Mesendoderm (in vitro differentiated cells): Measurements from ENCODE around the gene NTF3.

Source experiments
- DNase-seq: peaks from one replicate; pipeline ENCODE4 v3.0.0; 2013
- H2AK5ac ChIP-seq: 2 replicates; pipeline ENCODE4 v1.6.1; 2013; ENCODE audit warnings: low read length, inconsistent platforms
- H2BK120ac ChIP-seq: 2 replicates; pipeline ENCODE4 v1.6.1; 2013; ENCODE audit warnings: low read depth, mild to moderate bottlenecking, low read length, moderate library complexity, mixed read lengths
- H2BK15ac ChIP-seq: replicated peaks from 2 replicates; pipeline ENCODE4 v1.6.1; 2013; ENCODE audit warnings: low read depth, mild to moderate bottlenecking, moderate library complexity
- H2BK5ac ChIP-seq: 2 replicates; pipeline ENCODE4 v1.6.1; 2013; ENCODE audit warnings: low read length, inconsistent platforms
- H3K18ac ChIP-seq: 2 replicates; pipeline ENCODE4 v1.6.1; 2013; ENCODE audit warnings: mild to moderate bottlenecking, low read length, mixed read lengths
- H3K23ac ChIP-seq: one replicate; pipeline ENCODE4 v1.6.1; 2013; ENCODE audit warnings: low read length
- H3K27ac ChIP-seq: 2 replicates; pipeline ENCODE4 v1.5.1; 2013; ENCODE audit warnings: low read depth, mild to moderate bottlenecking, inconsistent platforms, low read length, moderate library complexity
- H3K27me3 ChIP-seq: 2 replicates; pipeline ENCODE4 v1.6.1; 2013; ENCODE audit warnings: low read length, control low read depth, mild to moderate bottlenecking, inconsistent platforms; ENCODE audit not compliant: insufficient read depth, poor library complexity
- H3K36me3 ChIP-seq: 2 replicates; pipeline ENCODE4 v1.6.1; 2013; ENCODE audit warnings: low read length, inconsistent platforms; ENCODE audit not compliant: control insufficient read depth, insufficient read depth
- H3K4ac ChIP-seq: one replicate; pipeline ENCODE4 v1.6.1; 2013; ENCODE audit warnings: low read depth, mild to moderate bottlenecking, low read length, moderate library complexity
- H3K4me1 ChIP-seq: 2 replicates; pipeline ENCODE4 v1.6.1; 2013; ENCODE audit warnings: low read depth, low read length, inconsistent platforms; ENCODE audit not compliant: control insufficient read depth
- H3K4me2 ChIP-seq: 2 replicates; pipeline ENCODE4 v1.6.1; 2013; ENCODE audit warnings: low read length
- H3K4me3 ChIP-seq: 2 replicates; pipeline ENCODE4 v1.5.1; 2013; ENCODE audit warnings: mild to moderate bottlenecking, low read length
- H3K56ac ChIP-seq: one replicate; pipeline ENCODE4 v1.6.1; 2013; ENCODE audit warnings: low read length
- H3K79me1 ChIP-seq: 2 replicates; pipeline ENCODE4 v1.6.1; 2013; ENCODE audit warnings: low read length, inconsistent platforms
- H3K79me2 ChIP-seq: 2 replicates; pipeline ENCODE4 v1.6.1; 2013; ENCODE audit warnings: mild to moderate bottlenecking, low read length; ENCODE audit not compliant: control insufficient read depth, insufficient read depth
- H3K9ac ChIP-seq: 2 replicates; pipeline ENCODE4 v1.6.1; 2013; ENCODE audit warnings: low read length, inconsistent platforms
- H4K5ac ChIP-seq: one replicate; pipeline ENCODE4 v1.6.1; 2013; ENCODE audit warnings: low read length
- H4K8ac ChIP-seq: one replicate; pipeline ENCODE4 v1.6.1; 2013; ENCODE audit warnings: low read depth, mild to moderate bottlenecking, control low read depth, low read length, moderate library complexity
- WGBS: extraction: QIAGEN DNeasy Blood & Tissue Kit; methylation state at CpG from one replicate; pipeline ENCODE4 v1.1.7; 2013; ENCODE audit warnings: low lambda C conversion rate, missing lambda C conversion rate; ENCODE audit not compliant: insufficient coverage; ENCODE audit errors: extremely low coverage; 5-methylcytosine and 5-hydroxymethylcytosine counted together

Gene NTF3

GRCh38 chr12:5522432-5523335 is 90.8 kb downstream of the NTF3 start:
- H4K5ac ChIP-seq: no peak overlapping the region
- WGBS: no CpG with 5 or more reads among the region's 11 CpGs
- no peaks in the 10 kb centered on the region for H3K4me1 ChIP-seq
- no peak overlapping the region for H3K56ac ChIP-seq
- no peak overlapping the region for H3K4me2 ChIP-seq
- no peaks in the 10 kb centered on the region for H3K79me1 ChIP-seq
- H2AK5ac ChIP-seq: no peak overlapping the region
- no peak overlapping the region for H2BK15ac ChIP-seq
- no peak overlapping the region for H2BK120ac ChIP-seq
- H3K79me2 ChIP-seq: no peaks in the 10 kb centered on the region
- no peak overlapping the region for H4K8ac ChIP-seq
- no peak overlapping the region for H3K27ac ChIP-seq
- H3K18ac ChIP-seq: no peak overlapping the region
- no peak for DNase-seq
- no peaks in the 10 kb centered on the region for H3K27me3 ChIP-seq
- no peaks in the 10 kb centered on the region for H3K36me3 ChIP-seq
- H3K23ac ChIP-seq: no peak overlapping the region
- no peak overlapping the region for H3K4me3 ChIP-seq
- no peak overlapping the region for H3K9ac ChIP-seq
- no peak overlapping the region for H2BK5ac ChIP-seq
- H3K4ac ChIP-seq: no peak overlapping the region

GRCh38 chr12:5523396-5524115 is 91.6 kb downstream of the NTF3 start:
- no peaks in the 10 kb centered on the region for H3K79me1 ChIP-seq
- H3K36me3 ChIP-seq: no peaks in the 10 kb centered on the region
- no peak overlapping the region for H2AK5ac ChIP-seq
- no peak overlapping the region for H2BK120ac ChIP-seq
- no peak overlapping the region for H3K23ac ChIP-seq
- no CpG with 5 or more reads among the region's 24 CpGs for WGBS
- no peak overlapping the region for H3K27ac ChIP-seq
- no peaks in the 10 kb centered on the region for H3K4me1 ChIP-seq
- no peak overlapping the region for H4K8ac ChIP-seq
- H2BK15ac ChIP-seq: no peak overlapping the region
- H3K56ac ChIP-seq: no peak overlapping the region
- H2BK5ac ChIP-seq: no peak overlapping the region
- H3K4me2 ChIP-seq: no peak overlapping the region
- no peak for DNase-seq
- H3K27me3 ChIP-seq: no peaks in the 10 kb centered on the region
- no peaks in the 10 kb centered on the region for H3K79me2 ChIP-seq
- H3K18ac ChIP-seq: no peak overlapping the region
- no peak overlapping the region for H3K9ac ChIP-seq
- no peak overlapping the region for H3K4me3 ChIP-seq
- no peak overlapping the region for H4K5ac ChIP-seq
- no peak overlapping the region for H3K4ac ChIP-seq

GRCh38 chr12:5524116-5524768 is 92.3 kb downstream of the NTF3 start:
- no peak overlapping the region for H4K5ac ChIP-seq
- H3K18ac ChIP-seq: no peak overlapping the region
- no CpG with 5 or more reads among the region's 12 CpGs for WGBS
- no peak overlapping the region for H4K8ac ChIP-seq
- no peak overlapping the region for H3K9ac ChIP-seq
- H3K4me2 ChIP-seq: no peak overlapping the region
- no peaks in the 10 kb centered on the region for H3K4me1 ChIP-seq
- no peak overlapping the region for H3K4me3 ChIP-seq
- no peak overlapping the region for H2AK5ac ChIP-seq
- H3K36me3 ChIP-seq: no peaks in the 10 kb centered on the region
- H3K27ac ChIP-seq: no peak overlapping the region
- no peak overlapping the region for H3K23ac ChIP-seq
- no peaks in the 10 kb centered on the region for H3K79me2 ChIP-seq
- H3K4ac ChIP-seq: no peak overlapping the region
- H3K56ac ChIP-seq: no peak overlapping the region
- H2BK5ac ChIP-seq: no peak overlapping the region
- no peaks in the 10 kb centered on the region for H3K79me1 ChIP-seq
- DNase-seq: no peak
- no peaks in the 10 kb centered on the region for H3K27me3 ChIP-seq
- no peak overlapping the region for H2BK15ac ChIP-seq
- H2BK120ac ChIP-seq: no peak overlapping the region

- Histone ChIP-seq H3K4me3 (no peak overlapping the region), H3K4me2 (no peak overlapping the region), H3K9ac (no peak overlapping the region), H3K27ac (no peak overlapping the region), H3K27me3 (no peaks in the 10 kb centered on the region), H2BK5ac (no peak overlapping the region), H3K79me2 (no peaks in the 10 kb centered on the region), H2BK15ac (no peak overlapping the region), H3K4me1 (no peaks in the 10 kb centered on the region), H3K18ac (no peak overlapping the region), H4K5ac (no peak overlapping the region), H3K36me3 (no peaks in the 10 kb centered on the region), H3K79me1 (no peaks in the 10 kb centered on the region), H2BK120ac (no peak overlapping the region), H2AK5ac (no peak overlapping the region), H4K8ac (no peak overlapping the region), H3K4ac (no peak overlapping the region), H3K23ac (no peak overlapping the region), H3K56ac (no peak overlapping the region)
- no CpG with 5 or more reads among the region's 15 CpGs for WGBS
- no peak for DNase-seq
Measured at GRCh38 chr12:5524769-5525436, 93.0 kb downstream of the NTF3 start.

GRCh38 chr12:5525783-5526367 is 94.0 kb downstream of the NTF3 start:
- DNase-seq: no peak
- H3K4me1 ChIP-seq: no peaks in the 10 kb centered on the region
- no peak overlapping the region for H3K23ac ChIP-seq
- H3K27ac ChIP-seq: no peak overlapping the region
- H3K18ac ChIP-seq: no peak overlapping the region
- no peak overlapping the region for H2BK15ac ChIP-seq
- no peak overlapping the region for H3K4ac ChIP-seq
- H3K79me2 ChIP-seq: no peaks in the 10 kb centered on the region
- H3K9ac ChIP-seq: no peak overlapping the region
- no peak overlapping the region for H4K8ac ChIP-seq
- H3K4me3 ChIP-seq: no peak overlapping the region
- no CpG with 5 or more reads among the region's 4 CpGs for WGBS
- no peak overlapping the region for H4K5ac ChIP-seq
- no peaks in the 10 kb centered on the region for H3K27me3 ChIP-seq
- no peak overlapping the region for H3K56ac ChIP-seq
- no peak overlapping the region for H2BK120ac ChIP-seq
- no peak overlapping the region for H2AK5ac ChIP-seq
- no peak overlapping the region for H3K4me2 ChIP-seq
- no peaks in the 10 kb centered on the region for H3K79me1 ChIP-seq
- no peaks in the 10 kb centered on the region for H3K36me3 ChIP-seq
- H2BK5ac ChIP-seq: no peak overlapping the region
